HG03571 (cell line): ENCODE data around the gene TMEM109.

Experiments used
- ATAC-seq: cut with Tn5 transposase; IDR thresholded peaks from one replicate; pipeline ENCODE4 v1.9.1; 2021; ENCODE audit not compliant: unreplicated experiment

Gene TMEM109

GRCh38 chr11:60913793-60914632 is at the start of gene TMEM109:
Gene TMEM109 (plus strand): TSS chr11:60914158. CDS start chr11:60919694, 5,536 bp downstream.
- ATAC-seq = peak; percentile 33

DNA sequence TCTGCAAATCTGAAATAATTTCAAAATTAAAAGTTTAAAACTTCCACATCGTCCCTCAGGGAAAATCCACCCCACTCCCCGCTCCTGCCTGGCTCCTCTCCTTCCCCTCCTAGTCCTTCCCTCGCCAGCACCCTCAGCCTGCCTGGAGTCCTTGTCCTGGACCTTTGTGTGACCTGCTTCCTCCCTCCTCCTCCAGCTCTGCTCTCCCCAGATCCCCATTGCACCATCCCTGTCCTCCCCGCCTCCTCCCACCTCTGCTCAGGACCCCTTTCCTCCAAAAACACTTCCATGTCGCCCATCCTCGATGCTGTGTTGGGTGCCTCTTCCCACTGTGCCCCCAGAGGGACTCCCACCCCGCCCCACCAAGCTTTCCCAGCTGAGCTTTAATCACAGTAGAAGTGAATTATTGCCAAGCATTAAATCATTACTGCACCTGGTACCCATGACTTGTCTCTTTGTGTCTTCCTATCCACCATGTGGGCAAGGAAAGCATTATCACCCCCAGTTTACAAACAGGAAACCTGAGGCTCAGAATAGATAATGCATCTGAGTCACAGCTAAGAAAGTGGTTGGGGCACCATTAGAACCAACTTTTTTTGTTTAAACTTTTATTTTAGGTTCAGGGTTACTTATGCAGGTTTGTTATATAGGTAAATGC is 49.0 kb upstream of the TMEM109 start:
- no peak for ATAC-seq

DNA sequence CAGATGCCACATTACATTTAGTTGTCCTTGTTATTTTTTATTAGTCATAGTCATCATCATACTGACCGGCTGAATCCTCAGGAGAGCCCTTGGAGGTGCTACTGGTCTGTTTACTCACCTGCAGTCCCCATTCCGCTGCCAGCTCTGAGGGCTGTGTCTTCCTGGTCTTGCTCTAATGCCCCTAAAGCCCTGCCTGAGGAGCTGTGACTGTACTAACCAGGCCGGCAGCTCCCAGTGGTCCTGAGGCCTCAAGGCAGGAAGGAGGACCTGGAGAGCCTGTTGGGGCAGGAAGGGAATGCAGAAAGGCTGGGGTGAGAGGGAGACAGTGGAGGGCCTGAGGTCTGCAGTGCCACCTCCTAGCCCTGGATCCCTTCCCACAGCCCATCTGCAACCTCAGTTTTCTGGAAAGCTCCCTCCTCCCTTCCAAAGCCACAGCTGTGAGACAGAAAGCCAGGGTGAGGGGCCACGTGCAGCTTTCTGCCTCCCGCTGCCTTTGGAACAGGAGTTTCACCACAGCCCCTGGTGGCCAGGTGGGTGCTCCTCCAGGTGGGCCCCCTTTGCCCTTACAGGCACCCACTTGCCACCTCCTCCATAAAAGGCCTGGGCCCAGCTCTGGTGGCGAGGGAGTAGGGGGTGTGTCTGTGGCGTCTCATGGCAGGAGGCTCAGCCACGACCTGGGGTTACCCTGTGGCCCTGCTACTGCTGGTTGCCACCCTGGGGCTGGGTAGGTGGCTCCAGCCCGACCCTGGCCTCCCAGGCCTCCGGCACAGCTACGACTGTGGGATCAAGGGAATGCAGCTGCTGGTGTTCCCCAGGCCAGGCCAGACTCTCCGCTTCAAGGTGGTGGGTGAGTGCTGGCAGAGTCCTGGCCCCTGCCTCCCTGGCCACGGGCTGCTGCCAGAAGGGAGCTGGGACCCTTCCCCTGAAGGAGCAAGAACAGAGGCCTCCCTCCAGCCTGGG is 46.8 kb upstream of the TMEM109 start, which contains the start of gene ZP1:
TSS of gene ZP1 (plus strand) at position 632 of the 960 bp plus-strand sequence. CDS start at position 652, 20 bp downstream.
- ATAC-seq = no peak

DNA sequence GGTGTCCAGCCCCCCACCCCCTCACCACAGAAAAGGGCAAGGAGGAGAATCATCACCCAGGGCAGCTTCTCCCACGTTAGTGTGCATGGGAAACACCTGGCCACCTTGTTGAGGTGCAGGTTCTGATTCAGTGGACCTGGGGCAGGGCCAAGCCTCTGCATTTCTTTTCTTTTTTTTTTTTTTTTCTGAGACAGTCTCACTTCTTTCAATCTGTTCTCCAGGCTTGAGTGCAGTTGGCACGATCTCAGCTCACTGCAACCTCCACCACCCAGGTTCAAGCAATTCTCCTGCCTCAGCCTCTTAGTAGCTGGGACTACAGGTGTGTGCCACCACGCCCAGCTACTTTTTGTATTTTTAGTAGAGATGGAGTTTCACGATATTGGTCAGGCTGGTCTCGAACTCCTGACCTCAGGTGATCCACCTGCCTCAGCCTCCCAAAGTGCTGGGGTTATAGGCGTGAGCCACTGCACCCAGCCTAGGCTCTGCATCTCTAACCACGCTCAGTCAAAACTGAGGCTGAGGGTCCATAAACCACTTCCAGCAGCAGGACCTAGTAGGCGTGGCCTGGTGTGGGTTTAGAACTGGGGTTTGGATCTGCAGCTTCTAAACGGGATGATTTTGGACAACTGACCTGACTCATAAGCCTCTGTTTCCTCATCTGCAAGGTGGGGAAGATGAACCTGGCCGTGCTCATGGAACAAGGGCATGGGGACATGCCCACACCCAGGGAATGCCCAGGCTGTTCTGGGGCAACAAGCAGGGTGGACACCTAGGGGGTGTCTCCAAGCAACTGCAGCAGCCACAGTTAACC is 45.9 kb upstream of the TMEM109 start:
- no peak for ATAC-seq

DNA sequence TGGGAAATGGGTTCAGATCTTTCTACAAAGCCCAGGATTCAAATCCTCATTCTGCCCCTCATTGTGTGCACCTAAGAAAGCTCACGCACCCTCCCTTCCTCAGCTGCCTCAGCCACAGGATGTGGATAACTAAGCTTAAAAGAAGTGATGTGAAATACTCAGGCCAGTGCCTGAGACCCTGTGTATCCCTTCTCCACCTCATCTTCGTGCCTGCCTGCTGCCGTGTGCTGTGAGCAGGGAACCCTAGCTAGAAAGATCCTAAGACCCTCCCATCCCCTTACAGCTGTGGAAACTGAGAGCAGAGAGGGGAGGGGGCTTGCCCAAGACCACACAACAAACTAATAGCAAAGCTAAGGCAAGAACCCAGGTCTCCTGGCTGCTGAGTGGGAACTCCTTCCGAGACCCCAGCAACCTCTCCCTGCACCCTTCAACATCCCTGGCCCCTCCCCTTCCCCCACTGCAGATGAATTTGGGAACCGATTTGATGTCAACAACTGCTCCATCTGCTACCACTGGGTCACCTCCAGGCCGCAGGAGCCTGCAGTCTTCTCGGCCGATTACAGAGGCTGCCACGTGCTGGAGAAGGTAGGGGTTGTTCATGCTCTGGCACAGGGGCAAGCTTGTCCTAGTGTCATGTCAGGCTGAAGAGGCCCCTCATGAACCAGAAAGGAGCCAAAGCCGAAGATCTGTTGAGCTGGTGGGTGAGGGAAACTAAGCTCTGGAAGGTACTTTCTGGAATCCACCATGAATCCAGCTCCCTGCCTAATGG is 45.1 kb upstream of the TMEM109 start:
- no peak for ATAC-seq

GRCh38 chr11:60869451-60869825 is 44.5 kb upstream of the TMEM109 start:
- ATAC-seq = no peak

DNA sequence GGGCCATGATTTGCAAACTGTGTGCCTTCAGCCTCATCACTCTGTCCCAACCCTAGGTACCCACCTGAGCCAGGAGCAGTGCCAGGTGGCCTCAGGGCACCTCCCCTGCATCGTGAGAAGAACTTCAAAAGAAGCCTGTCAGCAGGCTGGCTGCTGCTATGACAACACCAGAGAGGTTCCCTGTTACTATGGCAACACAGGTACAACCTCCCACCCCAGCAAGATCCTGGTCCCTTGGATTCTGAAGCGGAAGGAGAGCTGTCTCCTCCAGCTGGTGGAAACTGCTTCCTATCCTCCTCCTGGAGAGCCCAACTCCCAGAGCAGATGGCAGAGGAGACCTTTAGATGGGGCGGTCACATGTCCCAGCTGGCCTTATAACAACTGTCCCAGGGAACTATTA is 43.7 kb upstream of the TMEM109 start:
- no peak for ATAC-seq

GRCh38 chr11:60870733-60871377 is 43.1 kb upstream of the TMEM109 start:
- no peak for ATAC-seq

DNA sequence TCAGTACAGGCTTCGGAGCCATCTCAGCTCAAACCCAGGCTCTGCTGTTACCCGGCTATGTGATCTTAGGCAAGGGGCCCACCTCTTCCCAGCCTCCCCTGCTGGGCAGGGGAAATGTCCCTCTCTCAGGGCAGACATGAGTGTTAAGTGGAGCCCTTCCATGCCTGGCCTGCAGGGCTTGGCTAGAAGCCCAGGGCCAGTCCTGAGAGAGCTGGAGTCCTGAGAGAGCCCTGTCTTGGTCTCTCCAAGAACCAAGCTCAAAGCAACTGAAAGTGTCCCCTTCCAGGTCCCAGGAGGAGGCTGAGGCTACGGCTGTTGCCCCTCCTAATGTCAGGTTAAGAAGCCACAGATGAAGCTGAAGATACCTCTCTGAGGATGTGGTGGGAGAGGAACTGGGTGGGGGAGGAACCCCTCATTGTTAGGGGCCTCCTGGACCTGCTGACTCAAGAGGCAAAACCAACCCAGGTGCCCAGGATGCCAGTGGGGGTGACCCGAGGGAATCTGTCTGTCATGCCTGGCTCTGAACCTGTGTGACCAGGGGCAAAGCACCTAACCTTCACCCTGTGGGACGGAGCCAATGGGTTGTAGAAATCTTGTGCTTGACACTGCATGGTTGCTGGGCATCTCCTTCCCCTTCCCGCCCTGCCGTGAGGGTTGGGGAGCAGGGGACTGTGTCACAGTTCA is 42.4 kb upstream of the TMEM109 start:
- ATAC-seq = no peak

DNA sequence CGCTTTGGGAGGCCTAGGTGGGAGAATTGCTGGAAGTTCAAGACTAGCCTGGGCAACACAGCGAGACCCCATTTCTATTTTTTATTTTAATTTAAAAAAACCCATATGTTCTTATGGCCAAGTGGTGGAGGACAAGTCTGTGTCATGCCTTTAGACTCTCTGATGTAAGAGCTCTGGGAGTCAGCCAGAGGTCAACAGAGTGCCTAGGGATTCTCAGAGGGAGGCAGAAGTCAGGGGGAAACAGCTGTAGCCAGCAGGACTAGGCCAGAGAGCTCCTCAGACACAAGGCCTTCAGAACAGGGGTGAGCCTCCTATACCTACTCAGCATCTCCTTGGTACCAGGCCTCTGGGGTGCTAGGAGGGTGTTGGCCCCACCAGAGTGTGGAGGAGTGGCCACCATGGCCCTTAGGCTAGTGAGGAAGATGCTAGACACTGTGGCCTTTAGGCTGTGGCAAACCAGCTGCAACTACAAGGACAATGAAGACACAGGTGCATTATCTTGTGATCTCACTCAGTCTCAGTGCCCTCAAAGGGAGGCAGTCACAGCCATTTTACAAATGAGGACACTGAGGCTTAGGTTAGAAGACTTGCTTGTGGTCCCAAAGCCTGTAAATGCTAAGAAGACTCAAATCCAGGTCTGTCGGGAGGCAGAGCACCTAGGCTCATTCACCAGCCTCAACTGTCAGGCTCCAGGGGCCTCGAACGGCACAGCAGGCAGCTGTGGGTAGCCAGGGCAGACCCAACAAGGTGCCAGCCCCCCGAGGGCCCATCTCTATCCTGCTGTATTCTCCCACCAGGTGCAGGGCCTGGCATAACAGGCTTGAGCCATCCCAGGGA is 41.6 kb upstream of the TMEM109 start:
- no peak for ATAC-seq

GRCh38 chr11:60872961-60873524 is 40.9 kb upstream of the TMEM109 start:
- no peak for ATAC-seq

DNA sequence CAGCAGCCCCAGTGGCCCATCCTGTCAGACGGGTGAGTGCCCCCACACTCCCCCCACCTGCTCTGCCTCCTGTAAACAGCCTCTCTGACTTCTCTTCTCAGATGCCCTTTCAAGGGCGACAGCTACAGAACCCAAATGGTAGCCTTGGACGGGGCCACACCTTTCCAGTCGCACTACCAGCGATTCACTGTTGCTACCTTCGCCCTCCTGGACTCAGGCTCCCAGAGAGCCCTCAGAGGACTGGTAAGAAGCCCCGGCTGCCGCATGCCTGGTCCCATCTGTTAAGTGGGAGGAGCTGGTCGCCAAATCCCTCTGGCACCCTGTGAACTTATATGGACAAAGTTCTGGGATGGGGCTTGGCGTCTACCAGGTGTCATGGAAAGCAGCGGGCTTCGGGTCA is 40.4 kb upstream of the TMEM109 start:
- ATAC-seq = no peak

DNA sequence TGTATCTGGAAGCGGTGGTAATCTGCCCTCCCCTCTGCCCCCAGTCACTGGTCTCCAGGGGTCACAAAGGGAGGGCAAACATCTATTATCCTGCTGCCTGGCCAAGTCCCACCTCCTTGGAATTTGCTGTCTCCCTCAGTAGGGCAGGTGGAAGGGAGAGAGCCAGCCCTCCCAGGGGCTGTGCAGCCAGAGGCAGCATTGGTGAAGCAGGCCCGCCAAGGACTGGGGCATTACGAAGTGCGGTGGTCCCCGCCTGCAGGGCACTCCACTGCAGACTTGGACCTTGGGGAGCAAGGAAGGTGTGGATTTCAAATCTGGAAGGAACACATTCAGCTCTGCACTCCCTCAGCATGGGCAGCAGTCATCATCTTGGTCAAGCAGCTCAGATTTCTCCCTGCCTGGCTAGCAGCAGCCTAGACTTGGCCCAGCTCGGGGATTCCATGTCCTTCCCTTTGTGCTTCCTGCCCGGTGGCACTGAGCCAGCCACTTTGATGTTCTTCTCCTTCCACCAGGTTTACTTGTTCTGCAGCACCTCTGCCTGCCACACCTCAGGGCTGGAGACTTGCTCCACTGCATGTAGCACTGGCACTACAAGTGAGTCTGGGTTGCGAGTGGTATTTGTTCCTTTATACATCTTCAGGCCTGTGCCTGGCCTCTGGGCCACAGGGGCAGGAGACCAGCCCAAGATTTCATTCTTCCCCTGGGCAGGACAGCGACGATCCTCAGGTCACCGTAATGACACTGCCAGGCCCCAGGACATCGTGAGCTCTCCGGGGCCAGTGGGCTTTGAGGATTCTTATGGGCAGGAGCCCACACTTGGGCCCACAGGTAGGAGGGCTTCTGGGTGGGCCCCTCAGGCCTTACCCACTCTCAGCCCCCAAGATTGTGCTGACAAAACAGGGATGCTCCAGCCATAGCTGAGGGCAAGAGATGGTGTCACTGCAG is 39.3 kb upstream of the TMEM109 start:
- ATAC-seq = no peak

- no peak for ATAC-seq
These were observed 38.4 kb upstream of the TMEM109 start for GRCh38 chr11:60875366-60876167.

DNA sequence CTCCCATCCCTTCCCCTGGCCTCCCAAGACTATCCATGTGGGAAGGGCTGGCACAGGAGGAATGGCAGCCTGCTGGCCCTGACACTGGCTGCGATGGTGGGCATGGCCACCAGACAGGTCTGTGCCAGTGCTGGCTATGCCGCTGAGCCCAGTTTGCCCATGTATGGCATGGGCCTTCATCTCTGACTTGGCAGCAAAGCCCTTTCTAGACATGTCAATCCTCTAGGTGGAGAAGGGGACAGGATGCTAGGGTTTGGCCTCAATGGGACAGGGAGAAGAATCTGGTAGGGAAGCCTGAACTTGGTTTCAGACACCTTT is 37.8 kb upstream of the TMEM109 start:
- ATAC-seq = no peak
